ENCODE measurements around the gene FOSB. TPM values are rescaled to one million over a fixed set of nuclear protein-coding genes. Genes with fewer than 3 reads are reported as not detected.
A peak's percentile ranks its signal among the peaks of the same experiment; 100 is the strongest.

The FOSB gene
- total RNA-seq, 1 donor from 2014 or later: 17.2 TPM

- H3K36me3 Mint-ChIP-seq (ENCODE audit: low read depth): no peaks in the 10 kb centered on the region
- H3K4me1 Mint-ChIP-seq (ENCODE audit: low read depth): peaks cover 7% of the 10 kb centered on the region
- intact Hi-C loops (cut with micrococcal nuclease): no loop called here
- no peak overlapping the region for H3K27ac Mint-ChIP-seq
- H3K4me3 Mint-ChIP-seq: no peak overlapping the region
- no peak for DNase-seq (ENCODE audit: low spot score)
- no peaks in the 10 kb centered on the region for H3K9me3 Mint-ChIP-seq
- H3K27me3 Mint-ChIP-seq (ENCODE audit: insufficient read depth): peaks cover 12% of the 10 kb centered on the region
These were observed 6.9 kb upstream of the FOSB start for GRCh38 chr19:45460807-45461347.

- Mint-ChIP-seq H3K4me1 (ENCODE audit: low read depth) (peaks cover 3% of the 10 kb centered on the region), H3K27me3 (ENCODE audit: insufficient read depth) (peaks cover 9% of the 10 kb centered on the region), H3K4me3 (no peak overlapping the region), H3K36me3 (ENCODE audit: low read depth) (no peaks in the 10 kb centered on the region), H3K27ac (no peak overlapping the region), H3K9me3 (no peaks in the 10 kb centered on the region)
- intact Hi-C loops (cut with micrococcal nuclease): no loop called here
- no peak for DNase-seq (ENCODE audit: low spot score)
These were observed 5.6 kb upstream of the FOSB start for GRCh38 chr19:45462174-45462573.

DNA sequence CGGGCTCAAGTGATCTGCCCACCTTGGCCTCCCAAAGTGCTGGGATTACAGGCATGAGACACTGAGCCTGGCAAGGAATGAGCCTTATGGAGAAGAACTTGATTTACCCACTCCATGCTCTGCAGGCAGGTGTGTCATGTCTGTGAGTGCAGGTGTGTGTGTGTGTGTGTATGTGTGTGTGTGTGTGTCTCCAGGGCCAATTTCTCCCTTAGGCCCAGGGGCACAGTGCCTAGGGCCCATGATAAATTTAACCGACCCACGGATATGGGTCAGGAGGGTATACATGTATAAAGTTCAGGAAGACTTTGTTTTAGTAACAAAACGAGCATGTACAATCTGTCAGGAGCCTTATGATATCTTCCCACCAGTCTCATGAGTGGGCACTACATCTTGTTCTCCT, 4.6 kb upstream of the FOSB start:
- H3K27ac Mint-ChIP-seq: no peak overlapping the region
- peaks cover 11% of the 10 kb centered on the region for H3K4me1 Mint-ChIP-seq (ENCODE audit: low read depth)
- DNase-seq (ENCODE audit: low spot score): no peak
- peaks cover 9% of the 10 kb centered on the region for H3K27me3 Mint-ChIP-seq (ENCODE audit: insufficient read depth)
- no peaks in the 10 kb centered on the region for H3K9me3 Mint-ChIP-seq
- H3K36me3 Mint-ChIP-seq (ENCODE audit: low read depth): no peaks in the 10 kb centered on the region
- intact Hi-C loops (cut with micrococcal nuclease): no loop called here
- H3K4me3 Mint-ChIP-seq: no peak overlapping the region

DNA sequence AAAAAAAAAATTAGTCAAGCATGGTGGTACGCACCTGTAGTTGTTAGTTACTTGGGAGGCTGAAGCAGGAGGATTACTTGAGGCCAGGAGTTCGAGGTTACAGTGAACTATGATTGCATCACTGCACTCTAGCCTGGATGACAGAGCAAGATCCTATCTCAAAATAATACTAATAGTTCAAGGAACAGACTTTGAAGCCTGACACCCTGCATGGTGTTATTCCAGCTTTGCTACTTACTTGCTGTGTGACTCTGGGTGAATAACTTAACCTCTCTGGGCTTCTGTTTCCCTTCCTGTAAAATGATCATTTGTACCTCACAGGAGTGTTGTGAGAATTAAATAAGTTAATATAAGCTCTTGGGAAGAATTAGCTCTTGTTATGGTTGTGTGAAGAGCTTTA, 3.5 kb upstream of the FOSB start:
- intact Hi-C loops (cut with micrococcal nuclease): no loop called here
- no peak overlapping the region for H3K27ac Mint-ChIP-seq
- no peak overlapping the region for H3K4me3 Mint-ChIP-seq
- H3K36me3 Mint-ChIP-seq (ENCODE audit: low read depth): no peaks in the 10 kb centered on the region
- DNase-seq (ENCODE audit: low spot score): no peak
- H3K27me3 Mint-ChIP-seq (ENCODE audit: insufficient read depth): peaks cover 9% of the 10 kb centered on the region
- peaks cover 15% of the 10 kb centered on the region for H3K4me1 Mint-ChIP-seq (ENCODE audit: low read depth)
- H3K9me3 Mint-ChIP-seq: no peaks in the 10 kb centered on the region

DNA sequence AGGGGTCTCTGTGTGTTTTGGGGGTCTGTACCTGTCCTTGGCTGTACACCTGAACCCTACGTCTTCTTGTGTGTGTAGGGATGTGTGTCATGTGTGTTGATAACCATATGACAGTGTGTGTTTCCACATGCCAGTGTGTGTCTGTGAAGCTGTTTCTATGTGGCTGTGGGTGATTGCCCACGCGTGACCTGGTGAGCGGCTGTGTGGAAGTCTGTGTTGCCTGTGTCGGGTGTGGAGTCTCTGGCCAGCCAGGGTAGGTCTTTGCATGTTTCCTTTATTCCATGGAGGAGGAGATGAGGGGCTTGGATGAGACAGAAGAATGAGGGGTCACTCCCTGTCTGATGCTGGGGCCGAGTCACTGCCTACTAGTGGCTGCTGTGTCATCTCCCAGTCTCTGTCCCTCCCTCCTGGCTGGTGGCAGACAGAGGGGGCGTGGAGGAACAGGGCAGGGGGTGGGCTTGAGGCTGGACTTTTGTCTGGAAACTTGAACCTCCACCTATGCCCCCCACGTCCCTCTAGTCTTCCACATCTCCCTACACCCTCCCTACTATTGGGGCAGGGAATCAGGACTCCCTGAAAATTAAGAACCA, 2.8 kb upstream of the FOSB start:
- Mint-ChIP-seq H3K4me1 (ENCODE audit: low read depth) (peaks cover 18% of the 10 kb centered on the region), H3K27me3 (ENCODE audit: insufficient read depth) (peaks cover 9% of the 10 kb centered on the region), H3K4me3 (no peak overlapping the region), H3K36me3 (ENCODE audit: low read depth) (no peaks in the 10 kb centered on the region), H3K9me3 (no peaks in the 10 kb centered on the region), H3K27ac (no peak overlapping the region)
- DNase-seq (ENCODE audit: low spot score): no peak
- intact Hi-C loops (cut with micrococcal nuclease): no loop called here

GRCh38 chr19:45467115-45467455, 711 bp upstream of the FOSB start:
- H3K27me3 Mint-ChIP-seq (ENCODE audit: insufficient read depth): peaks cover 13% of the 10 kb centered on the region
- H3K27ac Mint-ChIP-seq: peak overlapping the region; percentile 79
- DNase-seq (ENCODE audit: low spot score): no peak
- H3K36me3 Mint-ChIP-seq (ENCODE audit: low read depth): peaks cover 6% of the 10 kb centered on the region
- intact Hi-C loops (cut with micrococcal nuclease): loop anchor here (1.0 to 2.0 kb wide), 2 partner anchors 16 to 40 kb away; partner anchors contain the start of gene VASP
- no peaks in the 10 kb centered on the region for H3K9me3 Mint-ChIP-seq
- peaks cover 31% of the 10 kb centered on the region for H3K4me1 Mint-ChIP-seq (ENCODE audit: low read depth)
- H3K4me3 Mint-ChIP-seq: peak overlapping the region; percentile 92

- no peaks in the 10 kb centered on the region for H3K9me3 Mint-ChIP-seq
- peak overlapping the region; percentile 94 for H3K27ac Mint-ChIP-seq
These were observed 409 bp downstream of the FOSB start for GRCh38 chr19:45468159-45468651.

DNA sequence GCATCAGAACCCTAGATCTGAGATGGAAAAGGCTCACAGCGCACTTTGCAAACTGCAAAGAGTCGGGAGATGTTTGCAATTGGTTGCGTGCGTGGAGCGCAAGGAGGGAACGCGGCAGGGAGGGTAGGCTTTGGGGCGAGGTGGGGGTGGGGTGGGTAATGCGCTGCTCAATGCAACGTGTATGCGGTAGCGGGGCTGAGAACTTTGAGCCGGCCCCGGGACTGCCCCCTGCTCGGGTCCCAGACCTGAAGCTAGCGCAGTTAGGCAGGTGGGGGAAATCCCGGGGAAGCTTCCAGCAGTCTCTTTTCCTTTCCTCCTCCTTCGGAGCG, 971 bp downstream of the FOSB start:
- no peaks in the 10 kb centered on the region for H3K9me3 Mint-ChIP-seq
- DNase-seq (ENCODE audit: low spot score): no peak

More at GRCh38 chr19:45468159-45468651, 409 bp downstream of the FOSB start:
- intact Hi-C loops (cut with micrococcal nuclease): no loop called here
- DNase-seq (ENCODE audit: low spot score): no peak
- Mint-ChIP-seq H3K36me3 (ENCODE audit: low read depth) (peaks cover 10% of the 10 kb centered on the region), H3K27me3 (ENCODE audit: insufficient read depth) (peaks cover 23% of the 10 kb centered on the region), H3K4me3 (peak overlapping the region; percentile 92), H3K4me1 (ENCODE audit: low read depth) (peaks cover 36% of the 10 kb centered on the region)

DNA sequence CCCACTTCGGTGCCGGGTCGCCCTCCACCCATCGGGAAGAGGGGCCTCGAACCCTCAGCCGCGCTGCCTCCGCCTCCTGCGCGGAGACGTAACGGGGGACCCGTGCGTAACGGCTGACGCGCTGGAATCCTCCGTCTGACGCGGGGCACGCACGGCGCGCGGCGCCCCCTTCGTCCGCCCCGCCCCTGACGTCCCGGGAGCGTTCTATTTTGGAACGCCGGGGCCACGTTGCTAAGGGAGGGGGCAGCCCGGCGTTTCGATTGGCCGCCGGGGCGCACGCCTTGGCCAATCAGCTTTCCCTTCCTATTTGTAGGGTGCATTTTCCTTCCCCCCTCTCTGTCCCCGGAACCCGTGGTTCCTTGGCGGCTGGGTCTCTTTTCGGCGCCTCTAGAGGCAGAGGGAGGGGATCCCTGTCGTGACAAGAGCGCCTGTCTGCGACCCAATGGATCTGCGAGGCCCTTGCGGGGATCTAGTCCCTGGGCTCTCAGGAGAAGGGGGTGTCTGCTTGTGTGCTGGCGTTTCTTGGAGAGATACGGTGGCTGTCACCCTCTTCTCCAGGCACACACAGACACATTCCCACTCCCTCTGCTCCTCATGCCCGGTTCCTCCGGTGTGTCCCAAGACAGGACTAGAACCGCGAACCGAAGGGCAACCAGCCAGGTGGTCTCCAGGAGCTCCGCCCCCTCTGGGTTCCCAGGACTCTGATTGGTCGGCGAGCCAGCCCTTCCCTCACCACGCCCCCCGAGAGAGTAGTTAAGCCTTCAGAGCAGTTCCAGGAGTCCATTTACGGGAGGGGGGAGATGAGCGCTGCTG, 1.5 kb downstream of the FOSB start:
- intact Hi-C loops (cut with micrococcal nuclease): loop anchor here (1.0 kb wide), 2 partner anchors 9 to 115 kb away; partner anchors contain the start of gene OPA3
- Mint-ChIP-seq H3K27ac (peak overlapping the region; percentile 94), H3K9me3 (no peaks in the 10 kb centered on the region), H3K4me3 (peak overlapping the region; percentile 92), H3K4me1 (ENCODE audit: low read depth) (peaks cover 36% of the 10 kb centered on the region), H3K27me3 (ENCODE audit: insufficient read depth) (peaks cover 33% of the 10 kb centered on the region), H3K36me3 (ENCODE audit: low read depth) (peaks cover 16% of the 10 kb centered on the region)
- DNase-seq (ENCODE audit: low spot score): peak; percentile 92

More for the DNA sequence above, 971 bp downstream of the FOSB start:
- intact Hi-C loops (cut with micrococcal nuclease): loop anchor here (1.0 kb wide), 2 partner anchors 10 to 116 kb away; partner anchors contain the start of gene OPA3
- Mint-ChIP-seq H3K27ac (peak overlapping the region; percentile 94), H3K4me3 (peak overlapping the region; percentile 92), H3K27me3 (ENCODE audit: insufficient read depth) (peaks cover 28% of the 10 kb centered on the region), H3K36me3 (ENCODE audit: low read depth) (peaks cover 15% of the 10 kb centered on the region), H3K4me1 (ENCODE audit: low read depth) (peaks cover 36% of the 10 kb centered on the region)

DNA sequence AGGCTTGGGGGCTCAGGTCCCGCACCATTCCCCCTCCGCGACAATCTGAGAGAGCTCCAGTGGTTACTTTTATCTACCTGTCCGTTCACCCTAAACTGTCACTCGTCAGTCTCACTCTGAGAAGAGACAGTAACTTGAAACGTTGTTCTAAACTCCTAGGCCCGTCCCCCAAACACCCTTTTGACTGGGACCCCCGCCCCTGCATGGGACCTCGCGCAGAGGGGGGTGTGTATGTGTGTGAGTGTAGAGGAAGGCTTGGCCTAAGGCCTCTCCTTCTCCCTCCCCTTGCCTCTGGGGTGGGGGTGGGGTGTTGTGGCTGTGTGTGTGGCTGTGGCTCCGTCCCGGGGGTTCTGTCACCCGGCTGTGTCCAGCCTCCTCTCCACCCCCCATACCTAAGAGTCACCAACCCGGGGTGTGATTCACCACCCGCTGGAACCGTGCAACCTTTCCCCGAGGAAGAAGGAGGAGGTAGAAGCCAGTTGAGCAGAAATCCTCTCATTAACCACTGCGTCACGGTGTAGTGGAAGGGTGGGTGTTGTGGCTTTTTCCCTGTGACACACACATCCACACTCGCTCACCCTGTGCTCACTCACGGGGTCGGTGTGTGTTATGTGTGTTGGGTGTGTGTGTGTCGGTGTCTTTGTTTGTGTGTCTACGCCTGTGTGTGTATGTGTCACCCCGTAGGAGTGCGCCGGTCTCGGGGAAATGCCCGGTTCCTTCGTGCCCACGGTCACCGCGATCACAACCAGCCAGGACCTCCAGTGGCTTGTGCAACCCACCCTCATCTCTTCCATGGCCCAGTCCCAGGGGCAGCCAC, 2.4 kb downstream of the FOSB start:
- Mint-ChIP-seq H3K27ac (peak overlapping the region; percentile 94), H3K4me3 (peak overlapping the region; percentile 92), H3K36me3 (ENCODE audit: low read depth) (peaks cover 18% of the 10 kb centered on the region), H3K27me3 (ENCODE audit: insufficient read depth) (peaks cover 40% of the 10 kb centered on the region), H3K4me1 (ENCODE audit: low read depth) (peaks cover 43% of the 10 kb centered on the region), H3K9me3 (no peaks in the 10 kb centered on the region)
- no peak for DNase-seq (ENCODE audit: low spot score)
- intact Hi-C loops (cut with micrococcal nuclease): loop anchor here (1.0 kb wide), 2 partner anchors 8 to 114 kb away; partner anchors contain the start of gene OPA3

DNA sequence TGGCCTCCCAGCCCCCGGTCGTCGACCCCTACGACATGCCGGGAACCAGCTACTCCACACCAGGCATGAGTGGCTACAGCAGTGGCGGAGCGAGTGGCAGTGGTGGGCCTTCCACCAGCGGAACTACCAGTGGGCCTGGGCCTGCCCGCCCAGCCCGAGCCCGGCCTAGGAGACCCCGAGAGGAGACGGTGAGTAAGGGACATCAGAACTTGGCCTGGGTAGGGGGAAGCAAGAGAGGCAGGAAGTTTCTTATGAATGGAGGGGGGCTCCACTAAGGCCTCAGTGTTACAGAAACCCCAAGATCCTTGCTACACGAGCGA, 2.9 kb downstream of the FOSB start:
- Mint-ChIP-seq H3K27me3 (ENCODE audit: insufficient read depth) (peaks cover 45% of the 10 kb centered on the region), H3K27ac (no peak overlapping the region), H3K4me3 (peak overlapping the region; percentile 92), H3K4me1 (ENCODE audit: low read depth) (peaks cover 45% of the 10 kb centered on the region), H3K9me3 (no peaks in the 10 kb centered on the region), H3K36me3 (ENCODE audit: low read depth) (peaks cover 18% of the 10 kb centered on the region)
- intact Hi-C loops (cut with micrococcal nuclease): no loop called here
- no peak for DNase-seq (ENCODE audit: low spot score)

- intact Hi-C loops (cut with micrococcal nuclease): no loop called here
- H3K4me1 Mint-ChIP-seq (ENCODE audit: low read depth): peaks cover 45% of the 10 kb centered on the region
- H3K9me3 Mint-ChIP-seq: no peaks in the 10 kb centered on the region
- H3K27me3 Mint-ChIP-seq (ENCODE audit: insufficient read depth): peaks cover 48% of the 10 kb centered on the region
- peak overlapping the region; percentile 92 for H3K4me3 Mint-ChIP-seq
- peaks cover 18% of the 10 kb centered on the region for H3K36me3 Mint-ChIP-seq (ENCODE audit: low read depth)
- no peak for DNase-seq (ENCODE audit: low spot score)
- H3K27ac Mint-ChIP-seq: peak overlapping the region; percentile 38
These were observed 3.5 kb downstream of the FOSB start for GRCh38 chr19:45471111-45471930.
